HepG2 (cell line): ENCODE results near the gene TUBB3. TPM values are rescaled to one million over a fixed set of nuclear protein-coding genes. Genes with fewer than 3 reads are reported as not detected.

Experiments
- ATF7 ChIP-seq, 2 experiments: fragments of 450-650 bp in 1 of 2; sonication (generic) in 1 of 2; formaldehyde crosslinking in 1 of 2; IDR thresholded peaks; 2 replicates each; pipeline versions ENCODE4 v1.4.0 to v1.6.1; 2016 to 2020; ENCODE audit warnings: antibody characterized with exemption in 1 of 2, mild to moderate bottlenecking in 1 of 2, missing genetic modification reagents in 1 of 2
- BCLAF1 ChIP-seq: fragments of 450-650 bp; IDR thresholded peaks from 2 replicates; pipeline ENCODE4 v1.6.1; 2017; ENCODE audit warnings: mild to moderate bottlenecking
- DBP ChIP-seq: sonication (generic); formaldehyde crosslinking; IDR thresholded peaks from 2 replicates; pipeline ENCODE4 v1.4.0; 2020; ENCODE audit warnings: missing genetic modification reagents; ENCODE audit errors: not compliant biosample characterization
- POLR2AphosphoS5 ChIP-seq: IDR thresholded peaks from 2 replicates; pipeline ENCODE4 v1.6.1; 2012; ENCODE audit warnings: low read depth, low read length
- TCF7L2 ChIP-seq: IDR thresholded peaks from 2 replicates; pipeline ENCODE4 v1.6.1; 2011; ENCODE audit warnings: mild to moderate bottlenecking, low read depth, low read length, moderate library complexity
- THAP7 ChIP-seq: sonication (generic); formaldehyde crosslinking; IDR thresholded peaks from 2 replicates; pipeline ENCODE4 v1.8.1; 2023; ENCODE audit warnings: mild to moderate bottlenecking, missing genetic modification reagents
- ZNF350 ChIP-seq: sonication (generic); formaldehyde crosslinking; IDR thresholded peaks from 2 replicates; pipeline ENCODE4 v1.4.0; 2020; ENCODE audit warnings: mild to moderate bottlenecking, low read depth, missing genetic modification reagents, borderline replicate concordance
- ZNF616 ChIP-seq: sonication (generic); formaldehyde crosslinking; IDR thresholded peaks from 2 replicates; pipeline ENCODE4 v1.5.0; 2020; ENCODE audit warnings: low read depth, mild to moderate bottlenecking, missing genetic modification reagents
- ZNF674 ChIP-seq: sonication (generic); formaldehyde crosslinking; IDR thresholded peaks from 2 replicates; pipeline ENCODE4 v1.5.0; 2020; ENCODE audit warnings: low read depth, mild to moderate bottlenecking, missing genetic modification reagents
- polyA plus RNA-seq, 8 experiments: library from polyadenylated mRNA; depleted of rRNA in 3 of 8; stranded (reverse) in 7 of 8; unstranded in 1 of 8; fragments of >200 nt; fragmentation: Illumina TruSeq in 4 of 8; extraction: Trizol in 4 of 8; gene quantifications; 2 replicates each; pipeline versions ENCODE4 v1.2.1 to v1.2.3, GENCODE V29; 2011 to 2016; ENCODE audit warnings: low read depth in 4 of 8, missing spikeins in 1 of 8, mixed read lengths in 1 of 8; ENCODE audit not compliant: insufficient read depth in 1 of 8
- total RNA-seq, 5 experiments: library from RNA; depleted of rRNA; stranded (reverse); fragments of >200 nt; fragmentation: Illumina TruSeq; extraction: Trizol; gene quantifications; 2 replicates each; pipeline ENCODE4 v1.2.3, GENCODE V29; 2016; ENCODE audit warnings: low read depth in 1 of 5
- TF ChIP-seq, protein P1 (sequence below): sonication (generic); formaldehyde crosslinking; IDR thresholded peaks from 2 replicates; pipeline ENCODE4 v1.4.0; 2020; ENCODE audit warnings: missing genetic modification reagents
- TF ChIP-seq, protein P2 (sequence below): sonication (generic); formaldehyde crosslinking; IDR thresholded peaks from 2 replicates; pipeline ENCODE4 v1.4.0; 2020; ENCODE audit warnings: low read depth, mild to moderate bottlenecking, missing genetic modification reagents
- TF ChIP-seq, protein P3 (sequence below): sonication (generic); formaldehyde crosslinking; IDR thresholded peaks from 2 replicates; pipeline ENCODE4 v1.4.0; 2020; ENCODE audit warnings: mild to moderate bottlenecking, missing genetic modification reagents
- TF ChIP-seq, protein P4 (sequence below): IDR thresholded peaks from 2 replicates; pipeline ENCODE4 v1.6.1; 2016

The TUBB3 gene
- total and polyA plus RNA-seq, 2 of the 13 experiments (the other 11 are each of a cell fraction or from before 2014, with no cell fraction given): 110 to 185 TPM

GRCh38 chr16:89873972-89874689 lies 49.0 kb upstream of the TUBB3 start (continued):
- TF ChIP-seq BCLAF1 (no peak), ZNF674 (CRISPR knock-in tag) (0 out of 2 replicates have a peak, but pooled peaks have one; percentile 67), ATF7 (IDR thresholded peaks at IDR 0.05) (no peak), ATF7 (CRISPR knock-in tag; IDR thresholded peaks at IDR 0.05) (no peak), ZNF350 (CRISPR knock-in tag) (no peak), DBP (CRISPR knock-in tag) (no peak), POLR2AphosphoS5 (no peak), TCF7L2 (no peak), ZNF616 (CRISPR knock-in tag) (no peak), THAP7 (CRISPR knock-in tag) (no peak)
- TF ChIP-seq, protein P1, sequence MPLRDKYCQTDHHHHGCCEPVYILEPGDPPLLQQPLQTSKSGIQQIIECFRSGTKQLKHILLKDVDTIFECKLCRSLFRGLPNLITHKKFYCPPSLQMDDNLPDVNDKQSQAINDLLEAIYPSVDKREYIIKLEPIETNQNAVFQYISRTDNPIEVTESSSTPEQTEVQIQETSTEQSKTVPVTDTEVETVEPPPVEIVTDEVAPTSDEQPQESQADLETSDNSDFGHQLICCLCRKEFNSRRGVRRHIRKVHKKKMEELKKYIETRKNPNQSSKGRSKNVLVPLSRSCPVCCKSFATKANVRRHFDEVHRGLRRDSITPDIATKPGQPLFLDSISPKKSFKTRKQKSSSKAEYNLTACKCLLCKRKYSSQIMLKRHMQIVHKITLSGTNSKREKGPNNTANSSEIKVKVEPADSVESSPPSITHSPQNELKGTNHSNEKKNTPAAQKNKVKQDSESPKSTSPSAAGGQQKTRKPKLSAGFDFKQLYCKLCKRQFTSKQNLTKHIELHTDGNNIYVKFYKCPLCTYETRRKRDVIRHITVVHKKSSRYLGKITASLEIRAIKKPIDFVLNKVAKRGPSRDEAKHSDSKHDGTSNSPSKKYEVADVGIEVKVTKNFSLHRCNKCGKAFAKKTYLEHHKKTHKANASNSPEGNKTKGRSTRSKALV (CRISPR knock-in tag): no peak
- TF ChIP-seq, protein P2, sequence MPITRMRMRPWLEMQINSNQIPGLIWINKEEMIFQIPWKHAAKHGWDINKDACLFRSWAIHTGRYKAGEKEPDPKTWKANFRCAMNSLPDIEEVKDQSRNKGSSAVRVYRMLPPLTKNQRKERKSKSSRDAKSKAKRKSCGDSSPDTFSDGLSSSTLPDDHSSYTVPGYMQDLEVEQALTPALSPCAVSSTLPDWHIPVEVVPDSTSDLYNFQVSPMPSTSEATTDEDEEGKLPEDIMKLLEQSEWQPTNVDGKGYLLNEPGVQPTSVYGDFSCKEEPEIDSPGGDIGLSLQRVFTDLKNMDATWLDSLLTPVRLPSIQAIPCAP: no peak
- TF ChIP-seq, protein P3, sequence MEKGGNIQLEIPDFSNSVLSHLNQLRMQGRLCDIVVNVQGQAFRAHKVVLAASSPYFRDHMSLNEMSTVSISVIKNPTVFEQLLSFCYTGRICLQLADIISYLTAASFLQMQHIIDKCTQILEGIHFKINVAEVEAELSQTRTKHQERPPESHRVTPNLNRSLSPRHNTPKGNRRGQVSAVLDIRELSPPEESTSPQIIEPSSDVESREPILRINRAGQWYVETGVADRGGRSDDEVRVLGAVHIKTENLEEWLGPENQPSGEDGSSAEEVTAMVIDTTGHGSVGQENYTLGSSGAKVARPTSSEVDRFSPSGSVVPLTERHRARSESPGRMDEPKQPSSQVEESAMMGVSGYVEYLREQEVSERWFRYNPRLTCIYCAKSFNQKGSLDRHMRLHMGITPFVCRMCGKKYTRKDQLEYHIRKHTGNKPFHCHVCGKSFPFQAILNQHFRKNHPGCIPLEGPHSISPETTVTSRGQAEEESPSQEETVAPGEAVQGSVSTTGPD (CRISPR knock-in tag): no peak
- TF ChIP-seq, protein P4, sequence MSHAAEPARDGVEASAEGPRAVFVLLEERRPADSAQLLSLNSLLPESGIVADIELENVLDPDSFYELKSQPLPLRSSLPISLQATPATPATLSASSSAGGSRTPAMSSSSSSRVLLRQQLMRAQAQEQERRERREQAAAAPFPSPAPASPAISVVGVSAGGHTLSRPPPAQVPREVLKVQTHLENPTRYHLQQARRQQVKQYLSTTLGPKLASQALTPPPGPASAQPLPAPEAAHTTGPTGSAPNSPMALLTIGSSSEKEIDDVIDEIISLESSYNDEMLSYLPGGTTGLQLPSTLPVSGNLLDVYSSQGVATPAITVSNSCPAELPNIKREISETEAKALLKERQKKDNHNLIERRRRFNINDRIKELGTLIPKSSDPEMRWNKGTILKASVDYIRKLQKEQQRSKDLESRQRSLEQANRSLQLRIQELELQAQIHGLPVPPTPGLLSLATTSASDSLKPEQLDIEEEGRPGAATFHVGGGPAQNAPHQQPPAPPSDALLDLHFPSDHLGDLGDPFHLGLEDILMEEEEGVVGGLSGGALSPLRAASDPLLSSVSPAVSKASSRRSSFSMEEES (CRISPR knock-in tag): no peak
